Raji (cell line): Measurements from ENCODE around the gene GNAZ.

Experiments used
- POLR2A ChIP-seq: IDR thresholded peaks from 2 replicates; pipeline ENCODE4 v1.6.1; 2011; ENCODE audit warnings: low read depth, low read length, control low read depth; ENCODE audit not compliant: insufficient read depth

The GNAZ gene

DNA sequence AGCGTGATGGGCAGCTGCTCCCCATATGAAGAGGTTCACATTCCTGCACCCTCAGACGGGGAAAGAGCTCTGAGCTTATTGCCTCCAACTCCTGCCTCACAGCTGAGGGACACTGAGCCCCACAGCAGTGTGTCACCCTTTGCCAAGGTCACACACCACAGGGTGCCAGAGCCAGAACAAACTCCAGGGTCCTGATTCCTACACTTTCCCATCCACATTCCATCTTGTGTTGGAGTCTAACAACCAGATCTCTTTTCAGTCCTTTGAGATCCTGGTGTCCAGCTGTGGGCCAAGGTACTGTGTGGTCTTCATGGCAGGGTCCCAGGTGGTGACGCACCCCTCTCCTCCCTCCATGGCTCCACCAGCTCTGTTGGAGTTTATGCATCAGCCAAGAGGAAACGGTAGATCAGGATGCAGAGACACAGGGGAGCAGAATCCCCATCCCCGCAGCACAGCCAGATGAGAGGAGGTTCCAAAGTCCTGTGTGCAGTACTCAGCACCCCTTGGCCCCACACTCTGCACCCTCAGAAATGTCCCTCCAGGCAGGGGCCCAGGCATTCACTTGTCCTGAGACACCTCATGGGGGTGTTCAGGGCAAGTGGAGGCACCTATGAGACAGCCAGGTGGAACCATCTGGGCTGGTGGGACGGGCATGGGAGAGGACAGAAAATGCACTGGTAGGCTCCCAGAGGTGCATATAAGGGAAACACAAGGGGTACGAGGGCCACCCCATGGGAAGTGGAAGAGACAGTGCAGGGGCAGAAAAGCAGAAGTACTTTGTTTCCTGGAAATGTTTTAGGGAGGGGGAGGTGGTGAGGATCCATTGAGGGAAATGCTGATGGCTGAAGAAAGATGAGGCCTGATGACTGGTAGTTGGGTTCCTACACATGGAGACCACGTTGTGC, 32.6 kb upstream of the GNAZ start:
- TF ChIP-seq POLR2A: no peak

GRCh38 chr22:23038334-23038642, 32.0 kb upstream of the GNAZ start:
- TF ChIP-seq POLR2A: no peak

DNA sequence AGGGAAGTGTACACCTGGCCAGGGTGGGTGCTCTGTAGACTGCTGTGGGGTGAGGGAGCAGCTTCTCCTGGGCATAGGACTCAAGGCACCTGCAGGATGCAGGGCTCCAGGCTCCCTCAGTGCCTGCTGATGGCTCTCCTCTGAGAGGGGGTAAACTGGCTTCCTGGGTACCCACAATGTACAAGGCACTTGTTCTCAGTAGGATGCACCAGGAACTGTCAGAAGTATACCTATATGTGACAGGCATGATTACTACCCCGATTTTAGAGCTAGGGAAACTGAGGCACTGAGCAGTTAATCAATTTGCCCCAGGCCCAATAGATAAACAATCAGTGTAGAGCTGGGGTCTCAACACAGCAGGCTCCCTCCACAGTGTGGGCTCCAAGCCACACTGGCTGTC, 31.4 kb upstream of the GNAZ start:
- no peak for TF ChIP-seq POLR2A

DNA sequence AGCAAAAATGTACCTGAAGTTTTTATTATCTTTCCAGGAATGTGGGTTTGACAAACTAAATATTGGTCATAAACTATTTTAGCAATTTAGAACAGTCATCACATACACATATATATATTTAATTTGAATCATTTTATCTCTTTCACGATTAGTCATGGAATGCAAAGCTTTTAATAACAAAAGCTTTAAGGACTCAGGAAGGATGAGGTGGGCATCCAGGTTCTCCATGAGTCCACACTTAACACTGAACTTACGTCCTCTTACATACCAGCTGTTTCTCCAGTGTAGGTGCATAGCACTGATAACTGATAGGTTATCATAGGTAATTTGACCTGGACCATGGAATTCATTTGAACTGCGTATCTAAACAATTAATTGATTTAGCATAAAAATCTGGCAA, 28.1 kb upstream of the GNAZ start:
- no peak for TF ChIP-seq POLR2A

- no peak for TF ChIP-seq POLR2A
These were observed 25.7 kb upstream of the GNAZ start for GRCh38 chr22:23044570-23044969.

GRCh38 chr22:23045461-23045860, 24.9 kb upstream of the GNAZ start:
- TF ChIP-seq POLR2A: no peak

GRCh38 chr22:23047265-23047664, 23.1 kb upstream of the GNAZ start:
- no peak for TF ChIP-seq POLR2A

DNA sequence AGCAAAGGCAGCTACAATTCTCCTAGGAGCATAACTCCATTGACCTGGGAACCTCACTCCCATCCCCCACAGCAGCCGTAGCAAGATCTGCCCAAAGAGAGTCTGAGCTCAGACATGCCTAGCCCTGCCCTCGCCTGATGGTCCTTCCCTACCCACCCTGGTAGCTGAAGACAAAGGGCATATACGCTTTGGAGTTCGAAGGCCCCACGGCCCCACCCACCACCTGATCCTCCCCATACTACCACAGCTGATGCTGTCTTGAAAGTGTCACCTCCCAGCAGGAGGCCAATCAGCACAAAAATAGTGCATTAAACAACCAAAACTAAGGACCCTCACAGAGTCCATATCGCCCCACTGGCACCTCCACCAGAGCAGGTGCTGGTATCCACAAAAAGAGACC, 22.6 kb upstream of the GNAZ start:
- TF ChIP-seq POLR2A: no peak

GRCh38 chr22:23053051-23053707, 17.1 kb upstream of the GNAZ start:
- TF ChIP-seq POLR2A: no peak

- no peak for TF ChIP-seq POLR2A
These were observed 16.3 kb upstream of the GNAZ start for GRCh38 chr22:23053912-23054530.

DNA sequence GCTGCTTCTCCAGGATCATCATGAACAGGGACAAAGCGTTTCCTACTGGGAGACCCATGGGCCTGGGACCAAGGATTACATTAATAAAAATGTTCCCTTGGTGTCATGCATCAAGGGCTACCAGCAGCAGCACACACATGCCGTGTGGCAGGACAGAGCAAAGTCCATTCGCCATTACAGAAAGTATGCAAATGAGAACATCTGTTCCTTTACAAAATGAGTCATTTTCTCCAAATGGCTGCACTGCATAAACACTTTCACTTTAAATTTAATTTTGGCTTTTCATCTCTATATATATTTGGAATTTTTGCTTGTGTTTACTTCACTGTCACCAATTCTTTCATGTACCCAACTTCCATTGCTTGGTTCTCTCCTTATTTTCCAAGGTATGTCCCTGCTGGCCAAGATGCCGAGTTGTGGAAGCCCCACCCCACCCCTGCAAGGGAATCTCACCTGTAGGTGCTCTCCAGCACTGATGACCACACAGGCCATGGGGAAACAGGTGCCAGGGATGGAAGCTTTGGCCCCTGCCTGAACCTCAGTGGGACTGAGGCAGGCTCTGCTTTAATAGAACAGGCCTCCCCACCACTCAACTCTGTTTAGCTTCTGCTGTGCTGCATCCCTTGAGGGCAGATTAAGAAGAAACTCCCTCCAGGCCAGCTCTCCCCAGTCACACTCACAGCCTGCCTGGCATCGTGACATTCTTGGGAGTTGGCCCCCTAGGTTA, 15.6 kb upstream of the GNAZ start:
- no peak for TF ChIP-seq POLR2A

DNA sequence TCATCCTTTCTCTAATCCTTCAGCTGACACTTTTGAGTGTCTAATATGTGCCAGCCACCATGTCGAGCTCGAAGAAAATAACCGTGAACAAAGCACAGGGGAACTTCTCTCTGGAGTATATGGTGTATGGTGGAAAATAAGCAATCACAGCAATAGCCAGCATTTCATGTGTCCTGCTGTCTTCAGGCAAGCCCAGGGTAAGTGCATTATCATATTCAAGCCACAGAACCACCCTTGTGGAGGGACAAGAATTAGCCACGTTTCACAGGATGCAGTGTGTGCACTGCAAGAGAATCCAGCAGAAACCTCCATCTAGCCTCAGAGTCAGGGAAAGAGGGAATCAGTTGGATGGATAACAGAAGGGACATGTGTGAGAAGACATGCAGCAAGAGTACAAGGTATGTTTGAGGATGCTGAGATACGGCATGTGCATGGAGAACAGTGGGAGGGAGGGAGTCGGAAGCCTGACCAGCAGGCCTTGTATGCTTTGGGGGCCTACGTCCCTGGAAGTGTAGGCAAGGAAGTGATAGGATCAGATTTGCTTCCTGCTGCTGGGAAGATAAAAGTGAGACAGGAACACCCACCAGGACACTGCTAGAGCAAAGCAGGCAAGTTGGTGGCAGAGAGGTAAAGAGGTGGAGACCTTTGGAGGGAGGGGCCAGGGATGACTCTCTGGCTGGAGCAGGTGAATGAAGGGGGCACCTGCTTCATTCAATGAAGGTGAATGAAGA, 14.7 kb upstream of the GNAZ start:
- TF ChIP-seq POLR2A: no peak

DNA sequence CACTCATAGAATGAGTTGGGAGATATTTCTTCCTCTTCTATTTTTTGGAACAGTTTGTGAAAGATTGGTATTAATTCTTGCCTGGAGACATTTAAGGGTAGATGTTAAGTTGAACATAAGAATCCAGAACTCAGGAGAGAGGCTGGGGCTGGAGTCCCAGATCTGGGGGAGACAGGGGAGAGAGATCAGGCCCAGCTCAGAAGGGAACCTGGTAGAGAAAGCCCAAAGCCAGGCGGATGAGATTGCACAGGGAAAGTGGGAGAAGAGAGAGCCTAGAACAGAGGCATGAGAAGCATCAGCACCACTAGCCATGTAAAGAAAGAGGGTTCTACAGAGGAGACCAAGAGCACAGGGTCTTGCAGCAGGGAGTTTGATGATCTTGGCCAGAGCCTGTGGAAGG, 13.0 kb upstream of the GNAZ start:
- no peak for TF ChIP-seq POLR2A

DNA sequence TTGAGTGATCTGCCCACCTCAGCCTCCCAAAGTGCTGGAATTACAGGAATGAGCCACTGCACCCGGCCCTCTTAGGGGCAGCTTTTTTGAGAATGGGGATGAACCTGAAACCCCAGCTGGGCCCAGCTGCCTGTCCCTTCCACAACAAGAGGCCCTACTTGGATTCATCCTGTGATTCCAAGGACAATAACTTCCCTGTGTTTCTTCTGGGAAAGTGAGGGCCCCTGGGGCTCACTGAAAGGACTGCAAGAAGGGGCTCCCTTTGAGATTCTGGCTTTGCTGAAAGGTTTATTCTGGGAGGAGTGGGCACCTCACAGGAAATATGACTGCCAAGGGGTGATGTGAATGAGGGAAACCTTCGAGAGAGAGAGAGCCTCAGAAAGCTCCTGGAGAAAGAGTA, 12.3 kb upstream of the GNAZ start:
- no peak for TF ChIP-seq POLR2A
